ENCODE data around the gene GPR32. TPM values are rescaled to one million over a fixed set of nuclear protein-coding genes. Genes with fewer than 3 reads are reported as not detected.
A peak's percentile ranks its signal among the peaks of the same experiment; 100 is the strongest.

The GPR32 gene
- total and polyA plus RNA-seq, 10 of the 15 experiments (the other 5 are each of a cell fraction or from before 2014, with no cell fraction given): not detected

DNA sequence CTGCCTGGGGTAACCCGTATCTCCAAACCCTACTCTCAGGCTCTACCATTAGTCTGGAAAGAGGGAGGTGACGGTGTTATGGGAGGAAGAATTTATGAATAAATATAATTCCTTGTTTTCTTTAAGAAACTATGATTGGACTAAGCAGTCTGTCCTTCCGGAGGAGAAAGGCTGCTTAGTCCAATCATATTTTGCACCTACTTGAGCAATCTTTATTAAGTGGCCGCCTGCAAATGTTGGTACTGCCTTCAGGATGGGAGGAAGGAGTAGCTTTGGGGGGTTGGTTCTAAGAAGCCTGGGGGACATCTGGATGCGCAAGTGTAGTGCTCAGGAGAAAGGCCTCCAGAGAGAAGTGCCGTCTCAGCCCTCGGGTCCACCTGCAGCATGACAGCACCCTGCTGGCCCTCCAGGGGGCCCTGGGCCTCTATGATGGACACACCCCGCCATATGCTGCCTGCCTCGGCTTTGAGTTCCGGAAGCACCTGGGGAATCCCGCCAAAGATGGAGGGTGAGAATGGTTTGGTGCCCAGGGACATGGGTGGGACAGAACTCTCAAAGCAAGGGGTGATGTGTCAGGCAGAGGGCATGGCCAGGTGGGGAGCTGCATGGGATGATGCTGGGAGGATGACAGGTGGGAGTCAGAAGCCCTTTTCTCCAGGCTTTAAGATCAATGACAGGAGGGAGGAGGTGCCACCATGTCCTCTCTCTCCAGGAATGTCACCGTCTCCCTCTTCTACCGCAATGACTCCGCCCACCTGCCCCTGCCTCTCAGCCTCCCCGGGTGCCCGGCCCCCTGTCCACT is 24.0 kb downstream of the GPR32 start (continued):
- TF ChIP-seq, protein P1, sequence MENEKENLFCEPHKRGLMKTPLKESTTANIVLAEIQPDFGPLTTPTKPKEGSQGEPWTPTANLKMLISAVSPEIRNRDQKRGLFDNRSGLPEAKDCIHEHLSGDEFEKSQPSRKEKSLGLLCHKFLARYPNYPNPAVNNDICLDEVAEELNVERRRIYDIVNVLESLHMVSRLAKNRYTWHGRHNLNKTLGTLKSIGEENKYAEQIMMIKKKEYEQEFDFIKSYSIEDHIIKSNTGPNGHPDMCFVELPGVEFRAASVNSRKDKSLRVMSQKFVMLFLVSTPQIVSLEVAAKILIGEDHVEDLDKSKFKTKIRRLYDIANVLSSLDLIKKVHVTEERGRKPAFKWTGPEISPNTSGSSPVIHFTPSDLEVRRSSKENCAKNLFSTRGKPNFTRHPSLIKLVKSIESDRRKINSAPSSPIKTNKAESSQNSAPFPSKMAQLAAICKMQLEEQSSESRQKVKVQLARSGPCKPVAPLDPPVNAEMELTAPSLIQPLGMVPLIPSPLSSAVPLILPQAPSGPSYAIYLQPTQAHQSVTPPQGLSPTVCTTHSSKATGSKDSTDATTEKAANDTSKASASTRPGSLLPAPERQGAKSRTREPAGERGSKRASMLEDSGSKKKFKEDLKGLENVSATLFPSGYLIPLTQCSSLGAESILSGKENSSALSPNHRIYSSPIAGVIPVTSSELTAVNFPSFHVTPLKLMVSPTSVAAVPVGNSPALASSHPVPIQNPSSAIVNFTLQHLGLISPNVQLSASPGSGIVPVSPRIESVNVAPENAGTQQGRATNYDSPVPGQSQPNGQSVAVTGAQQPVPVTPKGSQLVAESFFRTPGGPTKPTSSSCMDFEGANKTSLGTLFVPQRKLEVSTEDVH (IDR thresholded peaks at IDR 0.05; ENCODE audit: low read depth, partially characterized antibody): no peak
- TF ChIP-seq ZNF207 (IDR thresholded peaks at IDR 0.05; ENCODE audit: borderline replicate concordance) (no peak), ETV6 (conservative IDR thresholded peaks at IDR 0.05 in 1 of 2, IDR thresholded peaks at IDR 0.05 in 1 of 2; ENCODE audit: borderline replicate concordance in 1 of 2, low read depth in 1 of 2) (no peak), ESRRA (IDR thresholded peaks at IDR 0.05; ENCODE audit: low read length) (no peak), GATAD2B (conservative IDR thresholded peaks at IDR 0.05; ENCODE audit: low read depth) (no peak), RUNX3 (IDR thresholded peaks at IDR 0.05; ENCODE audit: low read length) (peak; percentile 15; the same call in 1 of the 2 replicates), MEF2B (IDR thresholded peaks at IDR 0.05; ENCODE audit: partially characterized antibody, poor library complexity, severe bottlenecking) (no peak), ZNF274 (IDR thresholded peaks at IDR 0.05; ENCODE audit: insufficient read depth, insufficient read length) (no peak), TCF7 (IDR thresholded peaks at IDR 0.05; ENCODE audit: borderline replicate concordance) (no peak), PML (IDR thresholded peaks at IDR 0.05; ENCODE audit: low read length) (peak; percentile 26; the same call in 1 of the 2 replicates), TCF12 (IDR thresholded peaks at IDR 0.05; ENCODE audit: low read depth, low read length) (0 out of 2 replicates have a peak, but pooled peaks have one; percentile 45), YBX1 (IDR thresholded peaks at IDR 0.05) (no peak), ATF7 (IDR thresholded peaks at IDR 0.05; ENCODE audit: low read depth) (no peak), NR2F1 (conservative IDR thresholded peaks at IDR 0.05) (no peak), ZZZ3 (IDR thresholded peaks at IDR 0.05; ENCODE audit: control insufficient read depth, insufficient read length, low read depth) (no peak), TAF1 (IDR thresholded peaks at IDR 0.05; ENCODE audit: borderline replicate concordance, low read depth, low read length) (no peak)
- TF ChIP-seq, protein P2, sequence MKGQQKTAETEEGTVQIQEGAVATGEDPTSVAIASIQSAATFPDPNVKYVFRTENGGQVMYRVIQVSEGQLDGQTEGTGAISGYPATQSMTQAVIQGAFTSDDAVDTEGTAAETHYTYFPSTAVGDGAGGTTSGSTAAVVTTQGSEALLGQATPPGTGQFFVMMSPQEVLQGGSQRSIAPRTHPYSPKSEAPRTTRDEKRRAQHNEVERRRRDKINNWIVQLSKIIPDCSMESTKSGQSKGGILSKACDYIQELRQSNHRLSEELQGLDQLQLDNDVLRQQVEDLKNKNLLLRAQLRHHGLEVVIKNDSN (IDR thresholded peaks at IDR 0.05; ENCODE audit: borderline replicate concordance, extremely low read length, insufficient read depth, low read depth, low read length): no peak
- TF ChIP-seq, protein P3, sequence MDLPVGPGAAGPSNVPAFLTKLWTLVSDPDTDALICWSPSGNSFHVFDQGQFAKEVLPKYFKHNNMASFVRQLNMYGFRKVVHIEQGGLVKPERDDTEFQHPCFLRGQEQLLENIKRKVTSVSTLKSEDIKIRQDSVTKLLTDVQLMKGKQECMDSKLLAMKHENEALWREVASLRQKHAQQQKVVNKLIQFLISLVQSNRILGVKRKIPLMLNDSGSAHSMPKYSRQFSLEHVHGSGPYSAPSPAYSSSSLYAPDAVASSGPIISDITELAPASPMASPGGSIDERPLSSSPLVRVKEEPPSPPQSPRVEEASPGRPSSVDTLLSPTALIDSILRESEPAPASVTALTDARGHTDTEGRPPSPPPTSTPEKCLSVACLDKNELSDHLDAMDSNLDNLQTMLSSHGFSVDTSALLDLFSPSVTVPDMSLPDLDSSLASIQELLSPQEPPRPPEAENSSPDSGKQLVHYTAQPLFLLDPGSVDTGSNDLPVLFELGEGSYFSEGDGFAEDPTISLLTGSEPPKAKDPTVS (IDR thresholded peaks at IDR 0.05; ENCODE audit: low read depth, low read length): no peak
- TF ChIP-seq, protein P4, sequence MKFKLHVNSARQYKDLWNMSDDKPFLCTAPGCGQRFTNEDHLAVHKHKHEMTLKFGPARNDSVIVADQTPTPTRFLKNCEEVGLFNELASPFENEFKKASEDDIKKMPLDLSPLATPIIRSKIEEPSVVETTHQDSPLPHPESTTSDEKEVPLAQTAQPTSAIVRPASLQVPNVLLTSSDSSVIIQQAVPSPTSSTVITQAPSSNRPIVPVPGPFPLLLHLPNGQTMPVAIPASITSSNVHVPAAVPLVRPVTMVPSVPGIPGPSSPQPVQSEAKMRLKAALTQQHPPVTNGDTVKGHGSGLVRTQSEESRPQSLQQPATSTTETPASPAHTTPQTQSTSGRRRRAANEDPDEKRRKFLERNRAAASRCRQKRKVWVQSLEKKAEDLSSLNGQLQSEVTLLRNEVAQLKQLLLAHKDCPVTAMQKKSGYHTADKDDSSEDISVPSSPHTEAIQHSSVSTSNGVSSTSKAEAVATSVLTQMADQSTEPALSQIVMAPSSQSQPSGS (IDR thresholded peaks at IDR 0.05; ENCODE audit: low read length): peak; percentile 14; the same call in 1 of the 2 replicates
- TF ChIP-seq, protein P5, sequence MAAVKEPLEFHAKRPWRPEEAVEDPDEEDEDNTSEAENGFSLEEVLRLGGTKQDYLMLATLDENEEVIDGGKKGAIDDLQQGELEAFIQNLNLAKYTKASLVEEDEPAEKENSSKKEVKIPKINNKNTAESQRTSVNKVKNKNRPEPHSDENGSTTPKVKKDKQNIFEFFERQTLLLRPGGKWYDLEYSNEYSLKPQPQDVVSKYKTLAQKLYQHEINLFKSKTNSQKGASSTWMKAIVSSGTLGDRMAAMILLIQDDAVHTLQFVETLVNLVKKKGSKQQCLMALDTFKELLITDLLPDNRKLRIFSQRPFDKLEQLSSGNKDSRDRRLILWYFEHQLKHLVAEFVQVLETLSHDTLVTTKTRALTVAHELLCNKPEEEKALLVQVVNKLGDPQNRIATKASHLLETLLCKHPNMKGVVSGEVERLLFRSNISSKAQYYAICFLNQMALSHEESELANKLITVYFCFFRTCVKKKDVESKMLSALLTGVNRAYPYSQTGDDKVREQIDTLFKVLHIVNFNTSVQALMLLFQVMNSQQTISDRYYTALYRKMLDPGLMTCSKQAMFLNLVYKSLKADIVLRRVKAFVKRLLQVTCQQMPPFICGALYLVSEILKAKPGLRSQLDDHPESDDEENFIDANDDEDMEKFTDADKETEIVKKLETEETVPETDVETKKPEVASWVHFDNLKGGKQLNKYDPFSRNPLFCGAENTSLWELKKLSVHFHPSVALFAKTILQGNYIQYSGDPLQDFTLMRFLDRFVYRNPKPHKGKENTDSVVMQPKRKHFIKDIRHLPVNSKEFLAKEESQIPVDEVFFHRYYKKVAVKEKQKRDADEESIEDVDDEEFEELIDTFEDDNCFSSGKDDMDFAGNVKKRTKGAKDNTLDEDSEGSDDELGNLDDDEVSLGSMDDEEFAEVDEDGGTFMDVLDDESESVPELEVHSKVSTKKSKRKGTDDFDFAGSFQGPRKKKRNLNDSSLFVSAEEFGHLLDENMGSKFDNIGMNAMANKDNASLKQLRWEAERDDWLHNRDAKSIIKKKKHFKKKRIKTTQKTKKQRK (IDR thresholded peaks at IDR 0.05; ENCODE audit: low read depth, low read length): no peak

All from GM12878 (cell line).